HG02798 (cell line): ENCODE data around the gene PROZ.
A peak's percentile ranks its signal among the peaks of the same experiment; 100 is the strongest.
"Not testable (repeated sequence)": the region's sequence is repeated elsewhere in the genome, so short reads cannot be mapped to it uniquely, and the experiment has no call there.

Source experiments
- ATAC-seq: cut with Tn5 transposase; IDR thresholded peaks from one replicate; pipeline ENCODE4 v1.9.1; 2021; ENCODE audit warnings: mild to moderate bottlenecking; ENCODE audit not compliant: unreplicated experiment, poor library complexity

PROZ gene

GRCh38 chr13:113152984-113153809, 5.3 kb upstream of the PROZ start:
- ATAC-seq, result peak; percentile 28

- ATAC-seq, result peak; percentile 66
Observed at GRCh38 chr13:113153810-113154748, 4.4 kb upstream of the PROZ start.

- ATAC-seq, result no peak
Observed at GRCh38 chr13:113155201-113155600, 3.2 kb upstream of the PROZ start.

GRCh38 chr13:113155982-113156655, 2.3 kb upstream of the PROZ start:
- ATAC-seq, result no peak

GRCh38 chr13:113157206-113157928, 1.1 kb upstream of the PROZ start:
- ATAC-seq, result no peak

- no peak for ATAC-seq
Observed at GRCh38 chr13:113158946-113159345, 498 bp downstream of the PROZ start.

- no peak for ATAC-seq
Observed at GRCh38 chr13:113159701-113160100, 1.3 kb downstream of the PROZ start.

- no peak for ATAC-seq
Observed at GRCh38 chr13:113160983-113161382, 2.5 kb downstream of the PROZ start.

GRCh38 chr13:113161433-113161832, 3.0 kb downstream of the PROZ start:
- no peak for ATAC-seq

GRCh38 chr13:113161975-113162374, 3.5 kb downstream of the PROZ start:
- ATAC-seq, result not testable (repeated sequence)

GRCh38 chr13:113162783-113163685, 4.6 kb downstream of the PROZ start:
- ATAC-seq, result no peak

GRCh38 chr13:113164492-113164891, 6.0 kb downstream of the PROZ start:
- ATAC-seq, result no peak

- ATAC-seq, result no peak
Observed at GRCh38 chr13:113166266-113166665, 7.8 kb downstream of the PROZ start.

GRCh38 chr13:113166681-113167080, 8.2 kb downstream of the PROZ start:
- no peak for ATAC-seq

GRCh38 chr13:113167155-113167554, 8.7 kb downstream of the PROZ start:
- no peak for ATAC-seq

GRCh38 chr13:113167575-113167974, 9.1 kb downstream of the PROZ start:
- ATAC-seq, result no peak

- no peak for ATAC-seq
Observed at GRCh38 chr13:113168211-113168610, 9.8 kb downstream of the PROZ start.

- no peak for ATAC-seq
Observed at GRCh38 chr13:113169277-113170272, 11.1 kb downstream of the PROZ start.
